CD8-positive, alpha-beta memory T cell (primary cell): ENCODE measurements around the gene SLC25A2. TPM values are rescaled to one million over a fixed set of nuclear protein-coding genes. Genes with fewer than 3 reads are reported as not detected.

Source experiments
- CTCF ChIA-PET: fragments of 350-600 bp; sonication (Branson Sonifier 250); formaldehyde crosslinking; loops from one replicate; lab custom pipeline; 2021; ENCODE audit warnings: antibody characterized with exemption; lab: Charles Lee
- POLR2A ChIA-PET: fragments of 350-600 bp; sonication (Branson Sonifier 250); formaldehyde crosslinking; loops from one replicate; lab custom pipeline; 2021; ENCODE audit warnings: antibody characterized with exemption; lab: Charles Lee
- DNase-seq, 5 donors: peaks; one replicate each; pipeline versions ENCODE4 v3.0.0 to v3.0.0-alpha.2; 2020 to 2022; ENCODE audit warnings: mixed read lengths in 1 of 5
- H3K27ac ChIP-seq: one replicate; pipeline ENCODE4 v1.7.0; 2013; ENCODE audit warnings: low read depth, mild to moderate bottlenecking, low read length, moderate library complexity
- H3K27me3 ChIP-seq: 2 replicates; pipeline ENCODE4 v1.7.0; 2013; ENCODE audit warnings: low read length, mild to moderate bottlenecking; ENCODE audit not compliant: insufficient read depth, poor library complexity, severe bottlenecking
- H3K36me3 ChIP-seq: 2 replicates; pipeline ENCODE4 v1.7.0; 2013; ENCODE audit warnings: mild to moderate bottlenecking, low read length, moderate library complexity; ENCODE audit not compliant: insufficient read depth
- H3K4me1 ChIP-seq: 2 replicates; pipeline ENCODE4 v1.7.0; 2013; ENCODE audit warnings: mild to moderate bottlenecking, low read length, moderate library complexity; ENCODE audit not compliant: insufficient read depth
- H3K4me3 ChIP-seq: 2 replicates; pipeline ENCODE4 v1.7.0; 2013; ENCODE audit warnings: mild to moderate bottlenecking, low read length
- H3K9me3 ChIP-seq: 2 replicates; pipeline ENCODE4 v1.7.0; 2013; ENCODE audit warnings: mild to moderate bottlenecking, low read length
- H3K27ac Mint-ChIP-seq, 8 donors: one replicate each; pipeline ENCODE4 v1.8.0; 2020 to 2021; ENCODE audit warnings: mixed read lengths in 8 of 8, mild to moderate bottlenecking in 6 of 8, inconsistent platforms in 3 of 8, moderate library complexity in 3 of 8
- H3K27me3 Mint-ChIP-seq, 2 donors: one replicate each; pipeline ENCODE4 v1.8.0; 2020 to 2021; ENCODE audit warnings: mixed read lengths in 2 of 2, mild to moderate bottlenecking in 1 of 2, moderate library complexity in 1 of 2
- H3K36me3 Mint-ChIP-seq, 3 donors: one replicate each; pipeline ENCODE4 v1.8.0; 2020 to 2021; ENCODE audit warnings: mixed read lengths in 3 of 3, inconsistent platforms in 1 of 3, mild to moderate bottlenecking in 1 of 3
- H3K4me1 Mint-ChIP-seq, 3 donors: one replicate each; pipeline ENCODE4 v1.8.0; 2020 to 2021; ENCODE audit warnings: mixed read lengths in 3 of 3, inconsistent platforms in 1 of 3, mild to moderate bottlenecking in 1 of 3
- H3K4me3 Mint-ChIP-seq, 7 donors: one replicate each; pipeline ENCODE4 v1.8.0; 2020 to 2021; ENCODE audit warnings: mixed read lengths in 7 of 7, mild to moderate bottlenecking in 6 of 7, moderate library complexity in 4 of 7, inconsistent platforms in 2 of 7
- H3K9me3 Mint-ChIP-seq, 5 donors: one replicate each; pipeline ENCODE4 v1.8.0; 2020 to 2022; ENCODE audit warnings: mixed read lengths in 5 of 5, mild to moderate bottlenecking in 3 of 5, moderate library complexity in 2 of 5, inconsistent platforms in 1 of 5
- polyA plus RNA-seq: library from polyadenylated mRNA; unstranded; fragments of 300-500 nt; fragmentation: Illumina TruSeq; gene quantifications from one replicate; pipeline ENCODE4 v1.2.3, GENCODE V29; 2021
- total RNA-seq, 2 experiments: library from RNA; stranded (reverse); gene quantifications; one replicate each; pipeline ENCODE4 v1.2.3, GENCODE V29; 2021

SLC25A2 gene
- total and polyA plus RNA-seq, 3 experiments from 2014 or later = 0.31 to 0.35 TPM; not detected in 1

- H3K4me3 Mint-ChIP-seq = no peak overlapping the region
- H3K27me3 Mint-ChIP-seq = no peaks in the 10 kb centered on the region
- no peaks in the 10 kb centered on the region for H3K4me1 Mint-ChIP-seq
- no peaks in the 10 kb centered on the region for H3K4me1 ChIP-seq
- H3K9me3 ChIP-seq = peaks cover 38% of the 10 kb centered on the region
- H3K4me3 ChIP-seq = no peak overlapping the region
- no peak for DNase-seq
- POLR2A ChIA-PET = interaction anchor here (0.6 kb wide), 1 partner anchor 260 kb away, joined by 3 read pairs; no protein-coding TSS in a partner anchor
- peaks cover 77 to 98% (median 94%) of the 10 kb centered on the region in 5 donors for H3K9me3 Mint-ChIP-seq
- no peaks in the 10 kb centered on the region for H3K36me3 ChIP-seq
- H3K27ac ChIP-seq = no peak overlapping the region
- H3K27me3 ChIP-seq = no peaks in the 10 kb centered on the region
- no peak overlapping the region for H3K27ac Mint-ChIP-seq
- CTCF ChIA-PET = no interaction called here
- H3K36me3 Mint-ChIP-seq = peaks cover 7 to 43% (median 22%) of the 10 kb centered on the region in 3 donors
Observed at GRCh38 chr5:141258464-141258863, 45.4 kb downstream of the SLC25A2 start.

Other genes with a start within 250 kb of the SLC25A2 start
Only the 30 nearest of the 38 such genes appear.
- gene PCDHB7, start 131.4 kb downstream of the SLC25A2 start, total RNA-seq = not detected
- gene PCDHB7, start 131.4 kb downstream of the SLC25A2 start, polyA plus RNA-seq = not detected
- not detected for gene PCDHB8, start 126.3 kb downstream of the SLC25A2 start, total RNA-seq
- gene PCDHB8, start 126.3 kb downstream of the SLC25A2 start, polyA plus RNA-seq = not detected
- not detected for gene PCDHB16, start 121.7 kb downstream of the SLC25A2 start, total RNA-seq
- gene PCDHB16, start 121.7 kb downstream of the SLC25A2 start, polyA plus RNA-seq = not detected
- not detected for gene PCDHB9, start 116.9 kb downstream of the SLC25A2 start, total RNA-seq
- gene PCDHB9, start 116.9 kb downstream of the SLC25A2 start, polyA plus RNA-seq = not detected
- gene PCDHB10, start 111.7 kb downstream of the SLC25A2 start, total RNA-seq = not detected
- not detected for gene PCDHB10, start 111.7 kb downstream of the SLC25A2 start, polyA plus RNA-seq
- gene PCDHB11, start 104.4 kb downstream of the SLC25A2 start, total RNA-seq = not detected
- gene PCDHB11, start 104.4 kb downstream of the SLC25A2 start, polyA plus RNA-seq = not detected
- not detected for gene PCDHB12, start 95.3 kb downstream of the SLC25A2 start, total RNA-seq
- not detected for gene PCDHB12, start 95.3 kb downstream of the SLC25A2 start, polyA plus RNA-seq
- under 1 TPM in 1 of 2 experiments, not detected in 1; 0.04 TPM for gene PCDHB13, start 90.1 kb downstream of the SLC25A2 start, total RNA-seq
- not detected for gene PCDHB13, start 90.1 kb downstream of the SLC25A2 start, polyA plus RNA-seq
- under 1 TPM in 1 of 2 experiments, not detected in 1; 0.09 TPM for gene PCDHB14, start 80.7 kb downstream of the SLC25A2 start, total RNA-seq
- not detected for gene PCDHB14, start 80.7 kb downstream of the SLC25A2 start, polyA plus RNA-seq
- gene PCDHB15, start 58.7 kb downstream of the SLC25A2 start, total RNA-seq = not detected
- not detected for gene PCDHB15, start 58.7 kb downstream of the SLC25A2 start, polyA plus RNA-seq
- gene TAF7, start 16.7 kb upstream of the SLC25A2 start, total RNA-seq = 10 to 100 TPM; 70.9 to 72.2 TPM
- 196 TPM for gene TAF7, start 16.7 kb upstream of the SLC25A2 start, polyA plus RNA-seq
- under 1 TPM; 0.07 to 0.09 TPM for gene PCDHGA1, start 26.5 kb upstream of the SLC25A2 start, total RNA-seq
- gene PCDHGA1, start 26.5 kb upstream of the SLC25A2 start, polyA plus RNA-seq = not detected
- gene PCDHGA2, start 34.7 kb upstream of the SLC25A2 start, total RNA-seq = under 1 TPM in 1 of 2 experiments, not detected in 1; 0.07 TPM
- gene PCDHGA2, start 34.7 kb upstream of the SLC25A2 start, polyA plus RNA-seq = not detected
- not detected for gene PCDHGA3, start 39.8 kb upstream of the SLC25A2 start, total RNA-seq
- not detected for gene PCDHGA3, start 39.8 kb upstream of the SLC25A2 start, polyA plus RNA-seq
- gene PCDHGB1, start 46.0 kb upstream of the SLC25A2 start, total RNA-seq = not detected
- gene PCDHGB1, start 46.0 kb upstream of the SLC25A2 start, polyA plus RNA-seq = not detected
- under 1 TPM; 0.09 to 0.16 TPM for gene PCDHGA4, start 51.0 kb upstream of the SLC25A2 start, total RNA-seq
- gene PCDHGA4, start 51.0 kb upstream of the SLC25A2 start, polyA plus RNA-seq = not detected
- under 1 TPM; 0.33 to 0.40 TPM for gene PCDHGB2, start 55.9 kb upstream of the SLC25A2 start, total RNA-seq
- 0.09 TPM for gene PCDHGB2, start 55.9 kb upstream of the SLC25A2 start, polyA plus RNA-seq
- gene PCDHGA5, start 60.1 kb upstream of the SLC25A2 start, total RNA-seq = under 1 TPM; 0.09 to 0.11 TPM
- not detected for gene PCDHGA5, start 60.1 kb upstream of the SLC25A2 start, polyA plus RNA-seq
- under 1 TPM; 0.18 to 0.28 TPM for gene PCDHGB3, start 66.2 kb upstream of the SLC25A2 start, total RNA-seq
- not detected for gene PCDHGB3, start 66.2 kb upstream of the SLC25A2 start, polyA plus RNA-seq
- gene PCDHGA6, start 69.8 kb upstream of the SLC25A2 start, total RNA-seq = under 1 TPM; 0.15 to 0.22 TPM
- gene PCDHGA6, start 69.8 kb upstream of the SLC25A2 start, polyA plus RNA-seq = 0.06 TPM
- under 1 TPM in 1 of 2 experiments, not detected in 1; 0.09 TPM for gene PCDHGA7, start 78.7 kb upstream of the SLC25A2 start, total RNA-seq
- not detected for gene PCDHGA7, start 78.7 kb upstream of the SLC25A2 start, polyA plus RNA-seq
- gene PCDHGB4, start 83.6 kb upstream of the SLC25A2 start, total RNA-seq = under 1 TPM in 1 of 2 experiments, not detected in 1; 0.13 TPM
- gene PCDHGB4, start 83.6 kb upstream of the SLC25A2 start, polyA plus RNA-seq = 0.08 TPM
- under 1 TPM in 1 of 2 experiments, not detected in 1; 0.04 TPM for gene PCDHGA8, start 88.6 kb upstream of the SLC25A2 start, total RNA-seq
- gene PCDHGA8, start 88.6 kb upstream of the SLC25A2 start, polyA plus RNA-seq = not detected
- under 1 TPM; 0.22 to 0.27 TPM for gene PCDHGB5, start 93.9 kb upstream of the SLC25A2 start, total RNA-seq
- 0.14 TPM for gene PCDHGB5, start 93.9 kb upstream of the SLC25A2 start, polyA plus RNA-seq
- under 1 TPM in 1 of 2 experiments, not detected in 1; 0.09 TPM for gene PCDHGA9, start 98.7 kb upstream of the SLC25A2 start, total RNA-seq
- gene PCDHGA9, start 98.7 kb upstream of the SLC25A2 start, polyA plus RNA-seq = not detected
- under 1 TPM; 0.11 to 0.13 TPM for gene PCDHGB6, start 104.0 kb upstream of the SLC25A2 start, total RNA-seq
- 0.25 TPM for gene PCDHGB6, start 104.0 kb upstream of the SLC25A2 start, polyA plus RNA-seq
- under 1 TPM; 0.16 to 0.20 TPM for gene PCDHGA10, start 108.9 kb upstream of the SLC25A2 start, total RNA-seq
- gene PCDHGA10, start 108.9 kb upstream of the SLC25A2 start, polyA plus RNA-seq = 0.07 TPM
- under 1 TPM in 1 of 2 experiments, not detected in 1; 0.11 TPM for gene PCDHGB7, start 113.6 kb upstream of the SLC25A2 start, total RNA-seq
- not detected for gene PCDHGB7, start 113.6 kb upstream of the SLC25A2 start, polyA plus RNA-seq
- gene PCDHGA11, start 117.0 kb upstream of the SLC25A2 start, total RNA-seq = under 1 TPM in 1 of 2 experiments, not detected in 1; 0.13 TPM
- gene PCDHGA11, start 117.0 kb upstream of the SLC25A2 start, polyA plus RNA-seq = 0.09 TPM
- under 1 TPM in 1 of 2 experiments, not detected in 1; 0.09 TPM for gene PCDHGA12, start 126.5 kb upstream of the SLC25A2 start, total RNA-seq
- not detected for gene PCDHGA12, start 126.5 kb upstream of the SLC25A2 start, polyA plus RNA-seq